SK-N-MC (cell line): ENCODE data around the gene RGS7.

Experiments used
- DNase-seq: peaks from one replicate; pipeline ENCODE4 v3.0.0-alpha.2; 2011; ENCODE audit warnings: low read depth, low spot score
- H3K27ac ChIP-seq: fragments of 200-600 bp; sonication (generic); 2 replicates; pipeline ENCODE4 v1.5.1; 2016; ENCODE audit warnings: mixed run types
- H3K36me3 ChIP-seq: fragments of 200-600 bp; sonication (generic); 2 replicates; pipeline ENCODE4 v1.6.1; 2017; ENCODE audit warnings: antibody characterized with exemption, low read length, mixed read lengths; ENCODE audit not compliant: insufficient read depth
- H3K4me3 ChIP-seq: fragments of 200-600 bp; sonication (generic); 2 replicates; pipeline ENCODE4 v1.5.1; 2016
- H3K9ac ChIP-seq: fragments of 200-600 bp; sonication (generic); 2 replicates; pipeline ENCODE4 v1.8.0; 2017; ENCODE audit warnings: mixed run types, mixed read lengths; ENCODE audit not compliant: insufficient read length
- H3K9me3 ChIP-seq: fragments of 200-600 bp; sonication (generic); 2 replicates; pipeline ENCODE4 v1.6.1; 2017; ENCODE audit warnings: low read depth, mild to moderate bottlenecking, antibody characterized with exemption, low read length, moderate library complexity, mixed read lengths
- EZH2 ChIP-seq: fragments of 200-600 bp; sonication (generic); IDR thresholded peaks from one replicate; pipeline ENCODE4 v1.6.1; 2017; ENCODE audit warnings: antibody characterized with exemption
- FOXP2 ChIP-seq: optimal IDR thresholded peaks from 2 replicates; pipeline ENCODE3; 2011; ENCODE audit warnings: mild to moderate bottlenecking, moderate library complexity; ENCODE audit not compliant: insufficient read depth; ENCODE audit errors: extremely low read length, control extremely low read depth
- POLR2AphosphoS5 ChIP-seq: IDR thresholded peaks from 2 replicates; pipeline ENCODE4 v1.6.1; 2012; ENCODE audit warnings: mild to moderate bottlenecking, low read depth, low read length, borderline replicate concordance

The RGS7 gene

GRCh38 chr1:241138248-241138647, 218.8 kb downstream of the RGS7 start:
- TF ChIP-seq EZH2 = no peak
- no peak for TF ChIP-seq POLR2AphosphoS5
- TF ChIP-seq FOXP2 = no peak
- no peak for DNase-seq
- Histone ChIP-seq H3K9me3 (no peaks in the 10 kb centered on the region), H3K36me3 (no peaks in the 10 kb centered on the region), H3K9ac (no peak overlapping the region), H3K27ac (no peak overlapping the region), H3K4me3 (no peak overlapping the region)

- DNase-seq = no peak
- no peak overlapping the region for H3K27ac ChIP-seq
- H3K9me3 ChIP-seq = no peaks in the 10 kb centered on the region
- no peak overlapping the region for H3K9ac ChIP-seq
- H3K4me3 ChIP-seq = no peak overlapping the region
- H3K36me3 ChIP-seq = no peaks in the 10 kb centered on the region
- no peak for TF ChIP-seq POLR2AphosphoS5
These were observed 220.6 kb downstream of the RGS7 start for GRCh38 chr1:241136389-241136788.

- no peak for DNase-seq
- no peak for TF ChIP-seq EZH2
- no peak for TF ChIP-seq POLR2AphosphoS5
- no peak for TF ChIP-seq FOXP2
These were observed 225.3 kb downstream of the RGS7 start for GRCh38 chr1:241131636-241132194.

GRCh38 chr1:241130881-241131280, 226.1 kb downstream of the RGS7 start:
- Histone ChIP-seq H3K4me3 (no peak overlapping the region), H3K36me3 (no peaks in the 10 kb centered on the region), H3K9me3 (no peaks in the 10 kb centered on the region), H3K9ac (no peak overlapping the region), H3K27ac (no peak overlapping the region)
- no peak for DNase-seq
- no peak for TF ChIP-seq FOXP2
- no peak for TF ChIP-seq EZH2
- TF ChIP-seq POLR2AphosphoS5 = no peak

More at GRCh38 chr1:241131636-241132194, 225.3 kb downstream of the RGS7 start:
- Histone ChIP-seq H3K9me3 (no peaks in the 10 kb centered on the region), H3K27ac (no peak overlapping the region), H3K9ac (no peak overlapping the region), H3K36me3 (no peaks in the 10 kb centered on the region), H3K4me3 (no peak overlapping the region)

- Histone ChIP-seq H3K27ac (no peak overlapping the region), H3K9me3 (no peaks in the 10 kb centered on the region), H3K4me3 (no peak overlapping the region), H3K36me3 (no peaks in the 10 kb centered on the region), H3K9ac (no peak overlapping the region)
- DNase-seq = no peak
- TF ChIP-seq EZH2 = no peak
- no peak for TF ChIP-seq FOXP2
- TF ChIP-seq POLR2AphosphoS5 = no peak
These were observed 227.6 kb downstream of the RGS7 start for GRCh38 chr1:241129207-241129960.

DNA sequence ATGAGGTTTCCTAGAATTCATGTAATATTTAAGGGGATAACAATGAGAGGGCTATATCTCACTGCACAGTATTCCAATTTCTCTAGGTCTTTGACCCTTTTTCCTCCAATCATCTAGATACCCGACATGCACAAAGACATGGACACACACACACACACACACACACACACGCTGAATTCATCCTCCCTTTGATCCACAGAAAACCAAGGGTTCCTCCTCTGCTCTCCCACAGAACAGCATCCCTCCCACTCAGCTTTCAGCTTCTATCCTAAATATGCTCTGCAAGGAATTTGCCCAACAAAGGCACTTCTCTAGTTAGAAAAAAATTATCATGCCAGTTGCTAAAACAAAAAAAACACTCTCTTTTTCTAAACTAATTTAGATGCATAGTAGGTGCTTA, 231.7 kb downstream of the RGS7 start:
- TF ChIP-seq EZH2 (peak; percentile 38), FOXP2 (no peak)
- no peaks in the 10 kb centered on the region for H3K9me3 ChIP-seq
- H3K9ac ChIP-seq = no peak overlapping the region
- H3K36me3 ChIP-seq = no peaks in the 10 kb centered on the region
- no peak for DNase-seq
- H3K4me3 ChIP-seq = no peak overlapping the region
- H3K27ac ChIP-seq = no peak overlapping the region

DNA sequence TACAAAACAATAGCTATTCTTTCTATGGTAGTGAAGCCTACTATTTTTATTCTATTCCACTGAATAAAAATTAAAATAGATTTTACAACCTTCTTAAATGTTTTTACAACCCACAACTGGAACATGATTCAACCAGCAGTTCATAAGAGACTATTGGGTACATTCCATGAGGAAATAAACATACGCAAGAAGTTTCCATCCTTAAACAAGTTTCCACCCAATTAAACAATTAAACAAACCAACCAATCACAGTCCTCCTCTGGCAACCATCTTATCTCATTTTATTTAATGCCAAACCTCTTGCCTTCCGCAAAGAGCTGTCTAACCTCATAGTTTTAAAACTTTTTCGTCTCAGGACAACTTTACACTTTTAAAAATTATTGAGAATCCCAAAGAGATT, 239.0 kb downstream of the RGS7 start:
- Histone ChIP-seq H3K27ac (no peak overlapping the region), H3K9ac (no peak overlapping the region), H3K36me3 (no peaks in the 10 kb centered on the region), H3K4me3 (no peak overlapping the region), H3K9me3 (no peaks in the 10 kb centered on the region)
- TF ChIP-seq FOXP2 = no peak
- TF ChIP-seq POLR2AphosphoS5 = no peak
- no peak for TF ChIP-seq EZH2
- no peak for DNase-seq

GRCh38 chr1:241115784-241116183, 241.2 kb downstream of the RGS7 start:
- Histone ChIP-seq H3K36me3 (no peaks in the 10 kb centered on the region), H3K9me3 (no peaks in the 10 kb centered on the region), H3K9ac (no peak overlapping the region), H3K4me3 (no peak overlapping the region), H3K27ac (no peak overlapping the region)
- TF ChIP-seq EZH2 (no peak), FOXP2 (no peak), POLR2AphosphoS5 (no peak)
- no peak for DNase-seq
